Mucosa of rectum (tissue), 2 donors: ENCODE data around the gene POU3F3.

Source experiments
- H3K27ac ChIP-seq, 2 donors: one replicate each; pipeline ENCODE4 v1.7.0; 2013; ENCODE audit warnings: inconsistent platforms in 2 of 2, low read depth in 2 of 2, low read length in 2 of 2
- H3K27me3 ChIP-seq, 2 donors: one replicate each; pipeline ENCODE4 v1.7.0; 2013; ENCODE audit warnings: low read length in 2 of 2; ENCODE audit not compliant: control insufficient read depth in 2 of 2, insufficient read depth in 2 of 2
- H3K36me3 ChIP-seq, 2 donors: one replicate each; pipeline ENCODE4 v1.7.0; 2013; ENCODE audit warnings: low read length in 2 of 2; ENCODE audit not compliant: control insufficient read depth in 2 of 2, insufficient read depth in 2 of 2
- H3K4me1 ChIP-seq, 2 donors: one replicate each; pipeline ENCODE4 v1.7.0; 2013; ENCODE audit warnings: low read length in 2 of 2, mild to moderate bottlenecking in 1 of 2; ENCODE audit not compliant: control insufficient read depth in 2 of 2, insufficient read depth in 2 of 2
- H3K4me3 ChIP-seq, 2 donors: one replicate each; pipeline ENCODE4 v1.7.0; 2013; ENCODE audit warnings: low read length in 2 of 2
- H3K9ac ChIP-seq, 2 donors: one replicate each; pipeline ENCODE4 v1.7.0; 2013; ENCODE audit warnings: low read length in 2 of 2, low read depth in 1 of 2, mild to moderate bottlenecking in 1 of 2
- H3K9me3 ChIP-seq, 2 donors: one replicate each; pipeline ENCODE4 v1.7.0; 2013; ENCODE audit warnings: low read length in 2 of 2; ENCODE audit not compliant: control insufficient read depth in 2 of 2
- donor health status: healthy.
- donor health status: Normal muscosa, but diverticular disease.

The POU3F3 gene

DNA sequence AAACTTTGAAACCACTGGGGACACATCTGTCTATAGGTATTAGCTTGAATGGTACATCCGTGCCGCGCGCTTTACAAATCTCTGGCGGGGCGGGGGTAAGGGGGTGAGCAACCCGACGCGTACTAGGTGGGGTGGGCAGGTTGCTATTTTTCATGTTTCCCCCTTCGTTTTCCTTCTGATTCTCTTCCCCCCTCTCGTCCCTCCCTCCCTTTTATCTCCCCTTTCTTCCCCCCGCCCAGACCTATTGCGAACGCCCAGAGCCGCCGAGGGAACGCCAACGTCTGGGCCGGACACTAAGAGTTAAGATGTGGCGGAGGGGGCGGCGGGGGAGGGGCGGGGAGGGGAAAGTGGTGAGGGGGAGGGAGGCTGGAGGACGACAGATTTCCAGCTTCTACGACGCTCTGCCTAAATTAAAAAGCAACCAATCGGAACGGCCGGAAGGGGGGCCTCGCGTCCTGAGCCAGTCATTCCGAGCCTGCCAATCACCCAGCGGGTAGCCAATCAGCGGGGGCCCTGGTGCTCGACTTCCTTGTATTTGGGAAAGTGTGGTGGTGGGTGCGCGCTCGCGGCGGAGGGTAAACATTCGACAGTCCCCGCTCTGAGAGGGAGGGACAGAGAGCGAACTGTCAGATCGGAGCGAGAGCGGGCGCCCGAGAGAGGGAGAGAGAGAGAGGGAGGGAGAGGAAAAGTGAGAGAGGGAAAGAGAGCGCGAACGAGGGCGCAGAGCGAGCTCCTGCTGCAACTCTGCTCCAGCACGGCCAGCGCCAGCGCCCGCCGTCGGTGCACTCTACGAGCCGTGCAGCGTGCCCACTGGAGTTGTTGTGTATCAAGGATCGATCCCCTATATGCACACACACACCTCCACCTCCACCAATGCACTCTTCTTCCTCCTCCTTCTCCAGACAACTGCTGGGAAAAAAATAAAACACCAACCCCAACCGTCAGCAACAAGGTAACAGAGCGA lies at the start of gene POU3F3:
POU3F3 (plus strand) TSS at position 582 of the 964 bp plus-strand sequence. CDS start 1,396 bp downstream, outside the sequence.
- no peaks in the 10 kb centered on the region for H3K9me3 ChIP-seq
- peaks cover 63 to 71% of the 10 kb centered on the region in 2 donors for H3K27me3 ChIP-seq
- H3K36me3 ChIP-seq: no peaks in the 10 kb centered on the region
- no peak within 1 kb of the TSS for H3K27ac ChIP-seq
- peak within 1 kb of the TSS; percentile 52 to 60 for H3K4me3 ChIP-seq
- peaks cover 13 to 15% of the 10 kb centered on the region in 2 donors for H3K4me1 ChIP-seq
- no peak within 1 kb of the TSS for H3K9ac ChIP-seq

DNA sequence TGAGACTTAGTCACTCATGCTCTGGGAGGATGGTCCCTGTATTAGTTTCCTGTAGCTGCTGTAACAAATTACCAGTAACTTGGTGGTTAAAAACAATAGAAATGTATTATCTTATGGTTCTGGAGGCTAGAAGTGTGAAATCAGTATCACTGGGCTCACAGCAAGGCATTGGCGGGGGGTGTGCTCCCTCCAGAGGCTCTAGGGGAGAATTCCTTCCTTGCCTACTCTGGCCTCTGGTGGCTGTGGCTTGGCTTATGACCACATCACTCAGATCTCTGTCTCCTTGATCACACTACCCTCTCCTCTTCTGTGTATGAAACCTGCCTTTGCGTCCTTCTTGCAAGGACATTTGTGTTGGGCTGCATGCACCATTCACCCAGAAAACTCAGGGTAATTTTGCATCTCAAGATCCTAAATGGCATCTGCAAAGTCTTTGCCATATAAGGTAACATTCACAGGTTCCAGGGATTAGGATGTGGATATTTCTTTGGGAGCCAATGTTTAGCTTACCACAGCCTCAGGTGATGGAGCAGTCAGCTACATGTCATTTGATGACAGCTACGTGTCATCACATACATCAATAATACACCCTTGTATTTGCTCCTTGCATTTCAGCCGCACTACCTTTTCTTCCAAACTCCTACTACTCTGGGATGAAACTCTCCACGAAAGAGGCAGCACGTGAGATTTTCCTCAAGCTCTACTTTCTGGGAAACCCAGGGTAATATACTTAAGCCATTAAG lies 49.6 kb upstream of the POU3F3 start:
- no peak overlapping the region for H3K9ac ChIP-seq

DNA sequence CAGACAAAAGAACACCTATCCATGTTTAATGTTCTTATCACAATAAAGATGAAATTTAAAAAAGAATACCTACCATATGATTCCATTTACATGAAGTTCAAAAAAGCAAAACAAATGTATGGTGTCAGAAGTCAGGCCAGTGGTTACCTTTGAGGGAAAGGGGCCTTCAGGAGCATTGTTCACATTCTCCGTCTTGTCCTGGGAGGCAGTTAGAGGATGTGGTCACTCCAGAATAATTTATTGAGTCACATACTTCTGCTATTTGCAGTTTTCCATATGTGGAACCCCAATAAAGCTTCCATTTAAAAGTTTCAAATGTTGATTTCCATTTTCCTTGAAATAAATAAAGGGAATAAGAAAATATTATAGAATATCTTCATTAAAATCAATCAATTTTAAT lies 41.6 kb upstream of the POU3F3 start:
- Histone ChIP-seq H3K9ac (no peak overlapping the region), H3K9me3 (no peaks in the 10 kb centered on the region), H3K36me3 (no peaks in the 10 kb centered on the region), H3K27ac (no peak overlapping the region), H3K27me3 (no peaks in the 10 kb centered on the region), H3K4me1 (no peaks in the 10 kb centered on the region), H3K4me3 (no peak overlapping the region)

More for the DNA sequence above, 49.6 kb upstream of the POU3F3 start:
- Histone ChIP-seq H3K27me3 (no peaks in the 10 kb centered on the region), H3K9me3 (no peaks in the 10 kb centered on the region), H3K27ac (no peak overlapping the region), H3K4me3 (no peak overlapping the region), H3K4me1 (no peaks in the 10 kb centered on the region), H3K36me3 (no peaks in the 10 kb centered on the region)

DNA sequence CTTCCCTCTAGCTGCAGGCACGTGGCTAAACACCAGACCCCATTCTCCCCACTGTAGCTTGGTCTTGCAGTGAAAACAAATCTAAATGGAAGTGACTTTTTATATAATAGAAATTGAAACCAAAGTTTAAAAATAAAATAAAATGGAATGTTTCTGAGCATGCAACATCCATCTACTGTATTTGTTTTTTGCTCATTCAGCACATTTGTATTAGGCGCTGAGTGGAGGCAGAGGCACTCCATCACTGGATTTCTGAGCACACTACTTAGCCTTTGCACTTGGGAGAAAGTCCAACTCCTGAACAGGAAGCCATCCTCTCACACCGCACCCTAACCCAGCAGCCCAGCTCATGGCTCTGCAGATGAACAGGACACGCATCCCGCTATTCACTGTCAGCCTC lies 37.8 kb upstream of the POU3F3 start:
- Histone ChIP-seq H3K27me3 (no peaks in the 10 kb centered on the region), H3K9ac (no peak overlapping the region), H3K36me3 (no peaks in the 10 kb centered on the region), H3K4me3 (no peak overlapping the region), H3K4me1 (no peaks in the 10 kb centered on the region), H3K27ac (no peak overlapping the region), H3K9me3 (no peaks in the 10 kb centered on the region)

DNA sequence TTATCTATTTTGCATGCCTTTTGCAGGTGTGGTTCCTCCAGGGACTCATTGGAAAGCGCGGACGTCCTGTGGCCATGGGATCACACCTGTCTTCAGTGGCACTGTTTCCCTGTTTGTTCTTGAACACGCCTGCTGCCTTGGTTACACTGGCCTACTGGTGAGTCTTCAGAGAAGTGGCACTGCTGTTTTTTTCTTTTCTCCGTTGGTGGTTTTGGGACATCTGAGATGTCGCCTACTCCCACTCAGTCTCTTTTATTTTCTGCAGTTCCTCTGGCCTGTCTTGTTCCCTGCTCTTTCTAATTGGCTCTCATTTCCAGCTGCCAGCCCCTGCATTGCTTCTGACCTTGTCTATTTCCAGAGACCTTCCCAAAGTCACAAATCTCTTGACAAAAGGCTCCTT lies 35.7 kb upstream of the POU3F3 start:
- no peak overlapping the region for H3K27ac ChIP-seq
- H3K9ac ChIP-seq: no peak overlapping the region
- no peaks in the 10 kb centered on the region for H3K27me3 ChIP-seq
- no peak overlapping the region for H3K4me3 ChIP-seq
- H3K4me1 ChIP-seq: no peaks in the 10 kb centered on the region
- H3K36me3 ChIP-seq: no peaks in the 10 kb centered on the region
- no peaks in the 10 kb centered on the region for H3K9me3 ChIP-seq

DNA sequence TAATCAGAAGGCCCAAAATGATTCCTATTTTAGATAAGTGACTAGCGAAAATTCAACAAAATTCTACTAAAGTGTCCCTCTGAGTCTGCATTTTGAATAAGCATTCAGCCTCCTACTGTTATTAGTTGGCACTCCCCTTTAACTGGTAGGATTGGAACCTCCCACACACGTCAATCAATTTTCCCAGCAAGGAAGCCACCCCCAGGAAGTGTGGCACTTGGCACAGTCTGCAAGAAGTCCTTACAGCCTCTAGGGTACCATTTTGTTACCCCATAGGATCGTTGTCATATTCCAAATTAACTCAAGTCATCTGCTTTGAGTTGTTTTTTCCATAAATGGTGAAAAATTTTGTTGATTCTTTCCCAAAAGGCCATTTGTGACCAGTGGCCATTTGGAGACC lies 33.8 kb upstream of the POU3F3 start:
- no peaks in the 10 kb centered on the region for H3K36me3 ChIP-seq
- H3K27me3 ChIP-seq: no peaks in the 10 kb centered on the region
- no peak overlapping the region for H3K9ac ChIP-seq
- no peaks in the 10 kb centered on the region for H3K9me3 ChIP-seq
- no peak overlapping the region for H3K27ac ChIP-seq
- H3K4me1 ChIP-seq: no peaks in the 10 kb centered on the region
- H3K4me3 ChIP-seq: no peak overlapping the region

DNA sequence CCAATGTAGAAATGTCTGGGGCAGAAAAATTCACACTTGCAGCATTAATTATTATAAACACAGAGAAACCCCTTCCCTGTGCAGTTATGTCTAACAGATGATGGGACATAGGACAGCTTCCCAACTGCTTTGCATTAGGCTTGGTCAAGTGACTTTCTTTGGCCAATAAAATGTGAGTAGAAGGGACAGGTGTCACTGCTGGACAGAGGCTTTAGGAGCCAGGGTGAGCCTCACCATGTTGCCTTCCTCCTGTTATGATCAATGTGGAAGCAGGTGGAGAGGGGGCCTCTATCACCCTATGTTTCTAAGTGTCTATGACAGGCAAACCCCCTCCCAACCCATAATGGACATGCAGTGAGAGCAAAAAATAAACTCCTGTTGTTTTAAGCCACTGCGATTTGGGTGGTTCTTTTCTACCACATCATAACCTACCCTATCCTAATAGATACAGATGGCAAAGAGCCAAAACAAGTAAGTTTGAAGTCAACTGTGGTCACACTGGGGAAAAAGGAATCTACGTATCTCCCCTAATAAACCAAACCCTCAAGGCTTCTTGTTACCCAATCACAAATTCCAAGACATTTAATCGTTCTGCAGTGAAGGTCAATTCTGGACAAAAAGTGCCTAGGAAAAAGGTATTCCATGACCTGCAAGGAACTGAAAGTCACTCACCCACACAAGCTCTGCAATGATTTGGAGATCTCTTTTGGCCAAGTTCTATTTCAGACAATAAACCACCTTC lies 28.6 kb upstream of the POU3F3 start:
- H3K4me3 ChIP-seq: no peak overlapping the region
- H3K36me3 ChIP-seq: no peaks in the 10 kb centered on the region
- no peak overlapping the region for H3K27ac ChIP-seq
- no peak overlapping the region for H3K9ac ChIP-seq
- H3K4me1 ChIP-seq: no peaks in the 10 kb centered on the region
- H3K9me3 ChIP-seq: no peaks in the 10 kb centered on the region
- no peaks in the 10 kb centered on the region for H3K27me3 ChIP-seq

DNA sequence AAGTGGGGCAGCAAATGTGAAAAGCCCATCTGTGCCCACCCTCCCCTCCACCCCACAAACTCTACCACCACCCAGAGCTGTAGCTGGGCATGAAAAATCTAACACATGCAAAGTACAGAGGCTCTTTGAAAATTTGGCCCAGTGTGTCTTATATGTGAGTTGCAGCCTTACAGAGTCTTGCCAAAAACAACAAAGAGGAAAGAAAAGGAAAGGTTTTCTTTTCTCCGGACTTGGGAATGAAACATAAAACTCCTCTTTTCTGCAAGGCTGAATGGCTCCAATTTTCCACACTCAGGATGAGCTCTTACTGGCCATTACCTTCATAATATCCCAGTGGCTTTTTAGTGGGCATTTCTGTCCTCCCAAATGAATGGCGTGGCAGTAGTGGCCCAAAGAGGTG lies 27.9 kb upstream of the POU3F3 start:
- Histone ChIP-seq H3K27ac (no peak overlapping the region), H3K4me1 (no peaks in the 10 kb centered on the region), H3K9me3 (no peaks in the 10 kb centered on the region), H3K9ac (no peak overlapping the region), H3K27me3 (no peaks in the 10 kb centered on the region), H3K4me3 (no peak overlapping the region), H3K36me3 (no peaks in the 10 kb centered on the region)

DNA sequence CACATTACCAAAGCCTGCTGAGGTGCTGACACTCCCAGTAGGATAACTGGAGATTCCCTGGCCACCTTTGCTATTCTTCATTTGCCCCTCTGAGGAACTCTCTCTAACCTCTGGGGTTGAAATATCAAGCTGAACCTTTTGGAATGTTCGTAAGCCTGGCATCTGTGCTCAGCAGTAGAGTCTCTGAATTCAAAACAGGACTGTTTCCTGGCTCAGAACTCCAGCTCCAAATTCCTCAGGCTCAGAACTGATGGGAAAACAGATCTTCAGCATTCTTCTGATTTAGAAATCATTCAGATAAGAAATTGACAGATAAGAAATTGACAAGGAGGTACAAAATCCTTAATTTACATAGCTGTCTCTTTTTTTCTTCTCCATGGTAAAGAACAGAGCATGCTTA lies 22.2 kb upstream of the POU3F3 start:
- H3K4me1 ChIP-seq: no peaks in the 10 kb centered on the region
- no peak overlapping the region for H3K9ac ChIP-seq
- no peaks in the 10 kb centered on the region for H3K36me3 ChIP-seq
- peaks cover 0 to 2% of the 10 kb centered on the region in 2 donors for H3K27me3 ChIP-seq
- H3K9me3 ChIP-seq: no peaks in the 10 kb centered on the region
- H3K4me3 ChIP-seq: no peak overlapping the region
- no peak overlapping the region for H3K27ac ChIP-seq
